ENCODE results near the gene STK38L.

The STK38L gene

DNA sequence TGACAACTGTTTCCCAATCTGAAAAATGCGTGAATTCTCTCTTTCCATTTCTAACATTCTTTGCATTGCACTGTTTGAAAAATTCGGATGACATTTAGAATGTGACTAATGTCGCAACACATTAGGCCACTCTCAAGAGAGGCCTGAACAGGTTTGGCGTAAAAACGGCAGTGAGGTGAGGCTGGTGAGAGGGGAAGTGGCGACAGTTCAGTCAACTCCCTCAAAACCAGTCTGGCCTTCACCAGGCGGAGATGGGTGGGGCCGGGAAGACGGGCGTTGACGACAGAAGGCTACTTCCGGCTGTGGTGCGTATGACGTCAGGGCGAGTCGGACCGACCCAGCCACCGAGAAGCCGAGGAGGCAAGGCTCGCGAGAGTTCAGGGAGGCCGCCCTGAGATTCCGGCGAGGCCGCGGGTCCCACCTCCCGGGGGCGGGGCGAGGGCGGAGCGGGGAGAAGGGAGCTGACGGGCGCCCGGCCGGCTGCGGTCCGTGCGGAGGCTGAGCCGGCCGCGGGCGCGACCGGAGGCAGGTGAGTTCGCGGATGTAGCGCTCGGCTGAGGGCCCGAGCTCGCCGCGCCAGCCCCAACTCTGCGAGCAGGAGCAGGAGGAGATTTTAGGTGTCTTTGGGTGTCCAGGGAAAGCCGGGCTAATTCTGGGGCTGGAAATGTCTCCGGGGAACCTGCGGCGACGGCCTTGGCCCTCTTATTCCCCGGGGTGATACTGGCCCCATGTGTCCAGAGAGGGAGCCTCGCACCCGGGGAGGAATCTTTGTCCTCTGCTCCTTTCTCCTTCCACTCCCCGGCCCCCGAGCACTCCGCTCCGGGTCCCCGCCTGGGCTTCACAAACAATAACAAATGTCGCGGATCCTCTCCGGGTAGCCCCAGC is at the start of gene STK38L:
Gene STK38L (plus strand): TSS at position 483 of the 885 bp plus-strand sequence. CDS start 53,435 bp downstream, outside the sequence.
- peak; percentile 83 for DNase-seq

DNA sequence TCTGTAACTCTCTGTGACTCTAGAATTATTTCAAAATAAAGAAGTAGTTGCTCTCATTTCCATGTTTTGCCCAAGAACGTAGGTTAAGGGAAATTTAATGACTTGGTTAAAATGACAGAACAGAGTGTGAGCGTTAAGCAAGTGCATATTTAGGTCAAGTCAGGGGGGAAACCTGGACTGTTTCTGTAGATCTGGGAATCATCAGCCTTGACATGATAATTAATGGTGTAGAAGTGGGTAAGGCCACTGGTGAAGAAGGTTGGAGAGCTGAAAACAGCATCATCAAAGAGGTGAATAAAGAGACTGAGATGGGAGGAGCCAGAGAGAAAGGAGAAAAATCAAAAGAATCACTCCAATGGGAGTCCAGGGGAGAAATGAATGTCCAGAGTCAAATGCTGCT is 49.4 kb upstream of the STK38L start:
- no peak for DNase-seq

DNA sequence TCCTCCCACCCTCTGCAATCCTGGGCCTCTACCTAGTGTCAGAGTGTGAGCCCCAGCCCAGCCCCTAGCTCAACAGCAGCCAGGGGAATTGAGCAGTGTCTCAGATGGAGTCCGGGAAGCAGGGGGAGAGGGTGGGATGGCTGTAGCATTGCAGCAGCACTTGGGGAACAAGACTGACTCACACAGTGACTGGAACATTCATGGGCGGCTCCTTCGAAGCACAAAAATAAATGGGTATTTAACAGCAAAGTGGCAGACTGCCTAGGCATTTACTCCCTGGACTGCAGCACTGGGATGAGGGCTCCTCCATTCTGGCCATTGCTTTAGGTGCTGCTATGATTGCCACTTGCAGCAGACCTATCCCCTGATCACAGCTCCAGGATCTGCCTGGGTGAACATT is 46.0 kb upstream of the STK38L start:
- DNase-seq = no peak

DNA sequence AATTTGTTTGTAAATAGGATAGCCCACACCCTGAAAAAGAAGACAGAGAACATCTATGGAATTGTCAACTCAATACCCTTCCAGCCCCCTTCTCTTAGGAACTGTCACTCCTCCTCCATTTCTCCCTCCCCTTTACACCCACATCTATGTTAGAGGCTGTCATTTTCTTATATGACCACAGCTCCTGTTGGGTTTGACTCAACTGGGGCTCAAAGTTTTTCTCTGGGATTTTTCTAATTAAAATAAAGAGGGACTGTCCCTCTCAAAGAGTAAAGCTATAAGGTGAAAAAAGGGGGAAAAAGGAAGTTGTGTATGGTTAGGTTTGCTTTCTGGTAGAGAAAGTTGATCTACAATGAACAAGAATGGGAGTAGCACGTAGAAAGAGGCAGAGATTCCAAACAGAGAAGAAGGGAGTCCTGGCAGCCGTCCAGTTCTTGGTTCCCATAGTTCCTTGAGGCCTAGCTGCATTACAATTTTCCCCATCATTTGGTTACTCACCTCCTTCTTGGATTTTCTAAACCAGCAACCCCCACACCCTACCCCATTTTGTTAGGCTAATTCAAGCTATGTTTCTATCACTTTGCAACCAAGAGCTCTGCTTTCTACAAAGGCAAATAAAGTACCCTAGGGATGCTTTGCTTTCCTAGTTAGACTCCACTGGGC is 44.3 kb upstream of the STK38L start:
- DNase-seq = no peak

DNA sequence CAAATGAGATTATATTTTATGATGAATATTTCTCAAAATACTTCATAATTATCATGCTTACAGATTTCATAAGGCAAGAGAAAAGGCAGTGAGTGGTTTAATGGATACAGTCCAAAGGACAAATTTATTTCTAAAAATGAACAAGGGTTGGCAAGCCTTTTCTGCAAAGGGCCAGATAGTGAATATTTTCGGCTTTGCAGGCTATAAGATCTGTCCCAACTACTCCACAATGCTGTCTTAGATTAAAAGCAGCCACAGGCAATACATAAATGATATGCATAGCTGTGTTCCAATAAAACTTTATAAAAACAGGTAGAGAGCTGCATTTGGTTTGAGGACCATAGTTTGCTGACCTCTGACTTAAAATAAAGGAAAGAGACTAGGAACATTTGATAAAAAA is 42.9 kb upstream of the STK38L start:
- no peak for DNase-seq

DNA sequence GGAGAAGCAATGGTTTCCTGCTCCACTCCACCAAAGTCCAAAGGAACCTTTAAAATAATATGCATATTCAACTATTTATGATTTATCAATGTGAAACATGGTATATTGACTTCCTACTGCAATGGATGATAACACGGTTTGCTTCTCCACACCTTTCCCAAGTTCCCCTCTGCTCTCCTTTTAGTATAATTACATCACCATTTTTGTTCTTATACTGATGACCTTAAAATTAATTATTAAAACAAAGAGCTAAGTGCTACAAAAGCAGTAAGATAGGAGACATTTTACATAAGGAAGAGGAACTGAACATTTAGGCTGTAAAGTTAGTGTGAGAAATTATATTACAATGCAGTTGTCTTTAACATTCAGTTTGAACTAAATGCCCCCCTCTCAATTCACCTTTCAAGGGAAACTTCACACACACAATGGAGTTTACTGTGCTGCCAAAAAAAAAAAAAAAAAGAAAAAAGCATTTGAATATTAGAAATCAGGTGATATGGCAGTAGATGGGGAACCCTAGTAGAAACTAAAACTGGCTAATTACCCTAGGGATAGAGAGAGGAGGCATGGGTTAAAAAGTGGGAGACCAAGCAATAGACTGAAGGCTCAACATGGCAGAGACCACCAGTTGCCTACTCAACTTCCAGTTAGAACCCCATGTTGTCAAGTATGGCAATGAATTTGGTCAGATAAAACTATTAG is 37.1 kb upstream of the STK38L start:
- no peak for DNase-seq

DNA sequence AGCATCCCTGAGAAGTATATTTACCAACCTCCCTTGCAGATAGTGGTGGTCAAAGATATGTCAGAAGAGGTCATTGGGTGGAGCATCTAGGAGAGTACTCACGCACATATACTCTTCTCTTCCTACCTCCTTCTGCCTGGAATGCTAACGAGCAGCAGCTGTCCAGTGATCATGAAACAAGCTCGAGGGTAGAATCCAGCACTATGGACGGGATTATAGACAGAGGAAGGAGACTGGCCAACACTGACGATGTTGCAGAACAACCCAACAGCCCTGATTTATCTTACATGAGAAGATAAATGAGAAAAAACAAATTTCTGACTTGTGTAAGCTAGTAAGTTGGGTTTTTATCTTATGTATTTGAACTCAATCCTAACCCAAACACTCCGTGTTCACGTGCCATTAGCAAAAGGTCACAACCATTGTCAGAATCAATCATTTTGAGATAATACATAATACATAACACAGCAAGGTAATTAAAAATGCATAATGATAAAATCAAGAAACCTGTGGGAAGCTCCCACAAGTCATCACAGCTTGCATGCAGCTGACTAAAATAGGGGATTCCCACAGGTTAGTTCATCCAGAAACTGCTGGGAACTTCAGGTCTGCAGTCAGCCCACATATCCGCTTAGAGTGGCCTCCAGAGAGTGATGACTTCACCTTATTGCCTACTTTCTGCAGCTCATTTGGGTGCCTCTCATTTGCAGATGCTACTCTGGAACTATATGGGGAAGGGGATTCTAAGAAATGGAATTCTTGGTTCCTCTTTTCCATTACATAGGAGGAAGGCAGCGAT is 36.3 kb upstream of the STK38L start:
- no peak for DNase-seq

DNA sequence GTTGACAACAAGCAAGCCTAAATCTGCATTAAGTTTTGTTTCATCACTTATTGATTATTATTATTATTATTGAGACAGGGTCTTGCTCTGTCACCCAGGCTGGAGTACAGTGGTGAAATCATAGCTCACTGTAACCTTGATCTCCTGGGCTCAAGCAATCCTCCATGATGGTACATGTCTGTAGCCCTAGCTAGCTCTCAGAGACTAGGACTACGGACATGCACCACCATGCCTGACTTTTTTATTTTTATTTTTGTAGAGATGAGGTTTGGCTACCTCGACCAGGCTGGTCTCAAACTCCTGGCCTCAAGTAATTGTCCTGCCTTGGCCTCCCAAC is 35.7 kb upstream of the STK38L start:
- no peak for DNase-seq

DNA sequence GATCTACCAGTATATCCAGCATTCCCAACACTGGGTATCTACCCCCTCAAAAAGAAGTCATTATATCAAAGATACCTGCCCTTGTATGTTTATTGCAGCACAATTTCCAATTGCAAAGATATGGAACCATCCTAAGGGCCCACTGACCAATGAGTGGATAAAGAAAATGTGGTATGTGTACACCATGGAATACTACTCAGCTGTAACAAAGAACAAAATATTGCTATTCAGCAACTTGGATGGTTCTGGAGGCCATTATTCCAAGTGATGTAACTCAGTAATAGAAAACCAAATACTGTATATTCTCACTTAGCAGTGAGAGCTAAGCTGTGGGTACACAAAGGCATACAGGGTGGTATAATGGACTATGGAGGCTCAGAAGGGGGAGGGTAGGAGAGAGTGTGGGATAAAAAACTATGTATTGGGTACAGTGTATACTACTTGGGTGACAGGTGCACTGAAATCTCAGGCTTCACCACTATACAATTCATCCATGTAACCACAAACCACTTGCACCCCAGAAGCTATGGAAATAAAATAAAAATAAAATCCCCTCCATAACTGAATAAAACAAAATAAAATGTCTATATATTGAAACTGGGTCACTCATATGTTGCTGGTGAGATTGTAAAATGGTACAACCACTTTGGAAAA is 34.7 kb upstream of the STK38L start:
- no peak for DNase-seq

DNA sequence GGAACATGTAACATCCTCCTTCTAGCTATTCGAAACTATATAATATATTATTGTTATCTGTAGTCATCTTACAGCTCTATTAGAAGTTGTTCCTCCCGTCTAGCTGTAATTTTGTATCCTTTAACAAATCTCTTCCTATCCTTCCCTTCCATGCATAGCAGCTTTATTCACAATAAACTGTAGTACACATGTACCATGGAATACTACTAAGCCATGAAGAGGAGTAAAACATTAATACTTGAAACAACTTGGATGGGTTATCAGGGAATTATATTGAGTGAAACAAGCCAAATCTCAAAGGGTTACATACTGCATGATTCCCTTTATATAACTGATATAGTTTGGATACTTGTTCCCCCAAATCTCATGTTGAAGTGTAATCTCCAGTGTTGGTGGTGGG is 33.9 kb upstream of the STK38L start:
- DNase-seq = no peak

DNA sequence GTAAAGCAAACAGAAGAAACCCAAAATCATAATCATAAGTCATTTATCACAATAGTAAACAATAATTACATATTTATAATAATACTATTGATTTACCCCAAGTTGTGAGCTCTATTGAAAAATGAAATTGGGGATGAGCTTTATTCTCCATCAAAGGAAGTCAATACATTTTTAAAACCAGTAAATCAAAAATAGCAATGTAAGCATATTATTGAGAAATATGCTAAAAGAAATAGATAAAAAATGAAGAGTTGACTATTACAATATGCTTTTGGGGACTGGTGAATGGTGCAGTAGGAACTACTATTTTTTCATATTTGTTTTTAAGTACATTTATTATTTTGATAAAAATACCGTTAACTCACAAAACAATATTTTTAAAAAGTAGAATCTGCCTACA is 31.2 kb upstream of the STK38L start:
- DNase-seq = no peak

DNA sequence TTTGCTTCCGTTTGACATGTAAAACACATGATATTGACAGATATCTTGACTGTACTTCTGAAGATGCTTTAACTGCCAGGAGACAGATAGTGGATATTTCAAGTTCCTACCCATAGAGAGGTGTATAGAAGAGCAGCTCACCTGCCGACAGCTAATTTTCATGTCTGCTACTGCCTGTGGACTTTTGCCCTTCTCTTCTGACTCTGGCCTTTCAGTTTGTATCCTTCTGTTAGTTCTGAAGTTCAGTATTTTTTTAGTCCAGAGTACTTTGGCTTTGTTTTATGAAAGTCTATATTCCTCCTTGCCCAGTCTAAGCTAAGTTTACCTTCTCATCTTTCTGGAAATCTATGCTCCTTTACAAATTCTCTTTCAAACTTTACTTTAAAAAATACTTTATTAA is 30.8 kb upstream of the STK38L start:
- no peak for DNase-seq

DNA sequence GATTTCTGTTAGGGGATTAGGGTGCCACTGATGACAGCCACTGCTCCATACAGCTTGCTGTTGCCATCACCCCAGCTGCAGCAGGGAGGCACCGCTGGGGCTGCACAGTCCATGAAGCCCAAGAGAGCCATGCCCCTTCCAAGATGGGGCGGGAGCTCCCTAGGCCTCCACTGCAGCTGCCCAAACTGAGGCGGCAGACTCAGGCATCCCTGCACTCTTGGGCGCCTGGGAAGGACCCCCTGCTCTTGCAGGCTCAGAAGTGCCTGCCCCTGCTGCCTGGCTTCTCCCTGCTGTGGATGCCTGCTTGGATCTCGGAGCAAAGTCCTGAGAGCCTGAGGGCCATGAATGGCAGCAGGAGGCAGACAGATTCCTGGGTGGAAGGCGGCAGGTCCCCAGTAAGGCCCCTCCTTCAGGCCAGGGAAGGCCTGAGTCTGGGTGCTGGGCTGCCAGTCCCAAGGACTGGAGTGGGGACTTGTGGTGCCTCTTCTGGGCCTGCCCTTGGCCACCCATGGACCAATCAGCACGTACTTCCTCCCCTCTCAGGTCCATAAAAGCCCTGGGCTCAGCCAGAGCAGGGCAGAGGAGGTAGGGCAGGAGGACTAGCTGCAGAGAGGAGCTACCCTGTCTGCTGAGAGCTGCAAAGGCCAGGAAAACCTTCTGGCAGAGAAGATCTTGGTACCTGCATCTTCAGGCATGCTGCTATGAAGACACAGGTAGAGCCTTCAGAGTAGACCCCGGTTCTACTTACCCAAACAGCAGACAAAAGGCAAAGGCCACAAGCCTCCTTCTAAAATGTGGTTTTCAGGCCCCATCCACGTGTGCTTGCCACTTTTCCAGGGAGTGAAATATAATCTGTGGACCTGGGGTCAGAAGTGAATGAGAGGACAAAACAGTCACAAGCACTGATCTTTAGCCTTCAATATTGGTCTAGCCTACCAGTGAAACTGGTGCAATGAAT is 30.0 kb upstream of the STK38L start:
- no peak for DNase-seq

DNA sequence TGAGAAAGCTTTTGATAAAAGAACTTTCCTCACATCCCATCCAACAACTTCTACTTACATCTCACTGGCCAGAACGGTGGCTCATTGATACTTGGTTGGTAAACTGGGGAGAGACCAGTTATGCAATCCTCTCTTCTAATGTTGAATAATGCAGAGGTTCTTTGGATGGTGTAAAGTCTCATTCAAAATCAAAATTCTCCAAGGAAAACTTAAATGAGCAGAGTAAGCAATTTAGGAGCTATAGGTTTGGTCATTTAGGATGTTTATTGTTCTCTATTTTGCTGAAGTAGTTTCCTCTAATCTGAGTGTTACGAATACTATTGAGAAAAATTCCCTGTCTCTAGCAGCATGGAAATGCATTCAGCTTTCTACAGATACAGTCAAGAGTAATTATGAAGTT is 26.5 kb upstream of the STK38L start:
- DNase-seq = no peak

DNA sequence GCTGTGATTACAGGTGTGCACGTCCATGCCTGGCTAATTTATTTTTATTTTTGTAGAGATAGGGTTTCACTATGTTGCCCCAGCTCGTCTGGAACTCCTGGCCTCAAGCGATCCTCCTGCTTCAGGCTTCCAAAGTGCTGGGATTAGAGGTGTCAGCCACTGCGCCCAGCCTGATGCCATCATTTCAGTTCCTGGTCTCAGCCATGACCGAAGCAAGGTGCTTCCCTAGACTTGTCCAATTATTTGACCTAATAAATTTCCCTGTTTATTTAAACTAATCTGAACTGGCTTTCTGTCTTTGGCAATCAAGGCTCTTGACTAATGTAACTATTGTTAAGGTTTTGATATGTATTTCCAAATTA is 24.4 kb upstream of the STK38L start:
- DNase-seq = no peak

DNA sequence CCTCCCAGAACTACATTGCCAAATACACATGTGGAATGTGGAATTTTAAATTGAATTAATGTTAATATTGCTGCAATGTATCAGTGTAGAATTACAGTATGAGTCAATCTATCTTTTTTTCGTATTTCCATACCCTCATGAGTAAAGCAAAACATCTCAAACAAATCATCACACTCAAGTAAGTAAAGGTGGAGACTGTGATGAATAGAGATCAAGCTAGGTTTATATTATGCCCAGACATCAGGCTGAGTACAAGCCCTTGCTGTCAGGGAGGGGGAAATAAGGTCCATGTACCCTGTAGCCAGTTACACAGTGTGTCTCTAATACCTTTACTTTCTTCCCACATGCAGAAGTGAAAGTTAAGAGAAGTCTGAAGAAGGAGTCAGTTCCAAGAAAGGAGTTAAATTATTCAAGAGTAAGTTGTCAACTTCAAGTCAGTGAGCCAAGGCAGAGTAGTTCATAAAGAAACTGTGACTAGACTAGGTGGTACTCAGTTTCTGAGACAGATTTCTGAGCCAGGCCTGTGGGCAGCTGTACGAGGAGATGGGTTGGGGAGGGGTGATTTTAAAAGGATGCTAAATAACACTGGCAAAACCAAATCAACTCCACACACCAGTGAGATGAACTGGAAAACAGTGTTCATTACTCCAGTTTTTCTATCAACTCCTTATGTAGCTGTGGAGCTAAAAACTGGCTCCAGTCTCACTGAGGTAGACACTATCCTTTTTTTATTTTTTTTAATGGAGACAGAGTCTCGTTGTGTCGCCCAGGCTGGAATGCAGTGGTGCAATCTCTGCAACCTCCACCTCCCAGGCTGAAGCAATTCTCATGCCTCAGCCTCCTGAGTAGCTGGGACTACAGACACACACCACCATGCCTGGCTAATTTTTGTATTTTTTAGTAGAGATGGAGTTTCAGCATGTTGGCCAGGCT is 23.8 kb upstream of the STK38L start:
- no peak for DNase-seq

DNA sequence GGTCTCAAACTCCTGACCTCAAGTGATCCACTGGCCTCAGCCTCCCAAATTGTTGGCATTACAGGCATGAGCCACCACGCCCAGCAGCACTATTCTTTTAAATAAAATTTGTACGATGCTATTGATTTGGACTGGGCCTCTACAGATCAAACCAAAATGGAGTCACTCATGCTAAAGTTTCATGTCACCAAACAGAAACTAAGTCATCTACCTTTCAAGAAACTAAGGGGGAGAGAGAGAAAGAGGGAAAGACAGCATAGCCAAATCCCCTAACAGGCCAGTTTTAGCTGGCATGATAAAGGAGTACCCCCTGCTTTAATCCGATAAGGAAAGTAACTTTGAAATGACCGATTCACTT is 23.1 kb upstream of the STK38L start:
- no peak for DNase-seq

DNA sequence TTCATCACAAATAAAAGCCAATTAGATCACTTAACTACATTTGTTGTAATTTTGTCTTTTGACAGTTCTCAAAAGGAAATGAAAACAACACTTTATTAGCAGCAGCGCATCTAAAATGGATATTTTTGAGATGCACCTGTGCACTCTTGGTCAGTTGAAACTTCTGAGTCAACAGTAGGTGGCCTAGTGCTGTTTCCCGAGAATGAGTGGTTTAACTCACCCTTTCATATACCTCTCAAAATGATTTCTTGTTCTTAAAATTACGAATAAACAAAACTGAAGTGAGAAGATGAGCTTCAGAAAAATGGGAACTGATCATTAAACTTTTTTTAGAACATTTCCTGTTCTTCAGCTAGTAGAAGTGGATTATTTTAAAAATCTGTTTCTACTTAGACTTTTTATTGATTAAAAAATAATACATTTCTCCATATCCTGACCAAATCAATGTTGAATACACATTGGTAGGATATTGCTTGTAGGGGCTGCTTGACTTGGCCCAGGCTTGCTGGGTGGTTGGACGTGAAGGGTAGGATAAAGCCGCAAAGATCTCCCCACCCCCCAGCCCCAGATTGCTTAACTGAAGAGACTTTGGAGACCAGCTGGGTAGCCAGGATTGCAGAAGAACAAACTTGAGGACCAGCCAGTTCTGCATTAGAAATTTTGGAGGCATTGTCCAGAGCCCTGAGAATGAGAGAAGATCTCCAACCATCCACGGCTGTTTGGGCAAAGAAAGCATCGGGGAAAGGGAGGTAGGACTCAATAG is 22.3 kb upstream of the STK38L start:
- DNase-seq = no peak

DNA sequence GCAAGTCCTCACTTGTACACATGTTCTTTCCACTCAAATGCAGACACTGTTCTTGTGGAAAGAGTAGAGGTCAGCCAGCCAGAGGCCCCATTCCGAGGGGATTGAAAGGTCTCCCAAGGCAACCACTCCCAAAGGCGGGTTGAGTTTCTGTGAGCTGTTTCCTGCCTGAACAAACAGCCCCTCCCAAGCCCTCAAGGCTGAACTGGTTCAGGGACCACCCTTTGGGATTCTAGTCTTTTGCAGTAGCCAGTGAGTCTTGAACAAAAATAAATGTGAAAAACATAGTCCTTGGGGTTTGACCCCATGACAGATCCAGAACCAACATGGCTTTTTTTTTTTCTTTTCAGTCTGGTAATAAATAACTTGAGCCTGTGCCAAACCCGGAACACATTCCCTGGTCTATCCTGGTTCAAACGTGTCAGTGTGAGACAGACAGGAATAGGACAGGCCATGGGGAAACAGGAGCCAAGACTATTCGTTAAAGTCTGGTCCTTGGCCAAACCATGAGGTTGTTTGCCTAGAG is 17.6 kb upstream of the STK38L start:
- DNase-seq = no peak

All from NCI-H446 treated with DMSO at 0.1 percent for 48 hours (cell line).